NCI-H526 (cell line): ENCODE results near the gene CDH13.

Source experiments
- DNase-seq, 2 experiments: peaks; one replicate each; lab custom pipeline; 2025; lab: John Stamatoyannopoulos, UW

Gene CDH13

GRCh38 chr16:83615141-83615952 lies 988.6 kb downstream of the CDH13 start:
- DNase-seq = no peak

DNA sequence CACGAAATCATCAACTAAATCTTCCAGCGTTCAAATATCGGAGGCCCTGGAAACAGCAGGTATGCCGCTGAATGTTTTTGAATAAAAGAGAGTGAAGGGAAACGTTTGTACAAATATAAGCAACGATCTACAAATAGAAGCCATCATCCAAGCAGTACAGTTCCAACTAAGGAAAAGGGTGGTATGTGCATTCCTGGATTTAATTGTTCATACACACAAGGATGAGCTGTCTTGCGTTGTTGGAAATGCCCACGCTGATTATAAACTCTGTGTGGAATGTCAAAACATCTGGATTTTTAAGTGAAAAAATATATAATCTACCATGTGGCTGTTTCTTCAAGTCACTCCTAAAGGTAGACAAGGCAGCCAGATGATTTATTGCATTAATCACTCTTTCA lies 989.2 kb downstream of the CDH13 start:
- DNase-seq = no peak

DNA sequence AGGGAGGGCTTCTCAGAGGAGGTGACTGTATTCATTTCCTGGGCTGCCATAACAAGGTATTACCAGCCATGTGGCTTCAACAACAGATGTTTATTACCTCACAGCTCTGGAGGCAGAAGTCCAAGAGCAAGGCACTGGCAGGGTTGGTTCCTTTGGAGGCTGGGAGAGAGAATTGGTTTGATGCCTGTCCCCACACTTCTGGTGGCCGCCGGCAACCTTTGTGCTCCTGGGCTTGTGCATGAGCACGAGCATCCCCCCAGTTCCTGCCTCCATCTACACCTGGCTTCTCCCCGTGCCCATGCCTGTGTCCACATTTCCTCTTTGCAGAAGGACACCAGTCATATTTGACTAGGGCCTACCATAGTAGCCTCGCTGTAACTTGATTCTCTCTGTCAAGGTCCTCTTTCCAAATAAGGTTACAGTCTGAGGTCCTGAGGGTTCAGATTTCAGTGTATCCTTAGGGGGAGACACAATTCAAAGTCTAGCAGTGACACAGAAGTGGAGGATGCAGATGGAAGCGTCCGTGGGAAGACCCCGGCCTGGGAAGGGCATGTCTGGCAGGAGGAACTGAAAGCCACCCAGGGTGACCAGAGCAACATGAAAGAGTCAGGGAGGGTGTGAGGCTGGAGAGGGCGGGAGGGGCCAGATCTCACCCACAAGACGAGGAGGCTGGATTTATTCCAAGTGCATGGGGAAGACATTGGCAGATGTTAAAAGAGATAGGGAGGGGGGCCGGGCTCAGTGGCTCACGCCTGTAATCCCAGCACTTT lies 992.8 kb downstream of the CDH13 start:
- no peak for DNase-seq

- DNase-seq = no peak
These were observed 995.2 kb downstream of the CDH13 start for GRCh38 chr16:83622010-83622409.

- no peak for DNase-seq
These were observed 996.4 kb downstream of the CDH13 start for GRCh38 chr16:83623091-83623730.

DNA sequence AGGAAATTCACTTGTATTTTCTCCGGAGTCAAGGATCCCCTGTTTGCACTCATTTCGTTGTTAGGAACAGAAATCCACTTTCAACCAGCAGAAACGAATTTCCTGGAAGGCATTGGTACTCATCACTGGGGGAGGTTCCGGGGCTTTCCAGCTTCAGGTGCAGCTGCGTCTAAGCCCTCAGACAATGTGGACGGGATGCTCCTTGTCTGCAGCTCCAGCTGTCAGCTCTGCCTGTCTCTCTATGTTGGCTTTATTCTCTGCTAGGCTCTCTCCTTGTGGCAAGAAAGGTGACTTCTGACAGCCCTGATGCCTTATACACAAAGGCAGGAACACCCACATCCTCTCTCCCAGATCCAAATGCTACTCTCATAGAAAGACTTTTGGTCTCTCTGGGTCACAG lies 997.1 kb downstream of the CDH13 start:
- DNase-seq = no peak

- peak; percentile 46 to 54 for DNase-seq
These were observed 997.8 kb downstream of the CDH13 start for GRCh38 chr16:83624429-83625120.

DNA sequence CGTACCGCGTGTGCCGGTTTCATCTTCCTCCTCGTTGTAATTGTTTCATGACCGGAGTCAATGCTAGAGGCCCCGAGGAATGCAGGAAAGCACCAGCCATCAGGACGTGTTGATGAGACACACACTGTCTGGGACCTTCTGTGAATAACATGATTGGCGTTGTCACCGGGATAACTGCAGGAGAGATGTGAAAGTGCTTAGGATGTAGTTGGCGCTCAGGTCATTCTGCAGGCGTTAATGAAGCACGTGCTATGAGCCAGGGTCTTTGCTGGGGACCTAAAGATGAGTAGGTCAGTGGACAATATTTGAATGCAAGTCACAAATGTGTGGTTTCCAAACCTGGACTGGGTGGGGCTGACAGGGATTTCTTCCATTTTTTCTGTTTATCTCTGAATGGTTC lies 999.4 kb downstream of the CDH13 start:
- DNase-seq = no peak

DNA sequence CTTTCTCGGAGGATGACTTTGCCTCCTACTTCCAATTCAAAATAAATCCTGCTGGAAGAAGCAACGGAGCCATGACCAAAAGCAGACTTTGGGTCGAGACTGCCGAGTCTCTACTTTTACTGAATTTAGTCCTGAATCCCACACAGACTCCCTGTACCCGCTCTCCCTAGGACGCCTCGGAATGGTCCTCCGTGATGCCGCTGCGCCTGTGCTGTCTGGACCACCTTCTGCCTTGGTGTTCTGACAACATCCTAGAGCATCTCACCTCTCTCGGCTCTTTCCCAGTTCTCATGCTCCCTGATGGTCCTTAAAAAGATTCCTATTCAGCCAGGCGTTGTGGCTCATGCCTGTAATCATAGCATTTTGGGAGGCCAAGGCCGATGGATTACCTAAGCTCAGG lies 999.9 kb downstream of the CDH13 start:
- DNase-seq = no peak

GRCh38 chr16:83627996-83628395 lies 1001.2 kb downstream of the CDH13 start:
- DNase-seq = no peak

DNA sequence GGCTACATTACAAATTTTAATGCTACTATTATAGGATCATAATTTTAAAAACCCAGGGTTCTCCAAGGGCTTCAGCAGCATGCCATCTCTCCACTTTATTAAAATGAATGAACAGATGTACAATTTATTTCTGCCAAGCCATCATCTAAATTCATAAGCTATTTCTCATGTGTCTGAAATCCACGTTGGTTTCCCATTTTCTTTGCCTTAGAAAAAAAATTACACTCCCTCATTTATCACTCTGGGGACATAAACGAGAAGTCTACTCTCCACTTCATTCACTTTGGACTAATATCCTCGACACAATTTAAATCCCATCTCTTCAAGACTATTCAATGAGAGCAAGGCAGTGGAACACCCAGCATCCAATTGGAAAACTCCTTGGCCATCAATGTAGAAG lies 1002.7 kb downstream of the CDH13 start:
- no peak for DNase-seq

DNA sequence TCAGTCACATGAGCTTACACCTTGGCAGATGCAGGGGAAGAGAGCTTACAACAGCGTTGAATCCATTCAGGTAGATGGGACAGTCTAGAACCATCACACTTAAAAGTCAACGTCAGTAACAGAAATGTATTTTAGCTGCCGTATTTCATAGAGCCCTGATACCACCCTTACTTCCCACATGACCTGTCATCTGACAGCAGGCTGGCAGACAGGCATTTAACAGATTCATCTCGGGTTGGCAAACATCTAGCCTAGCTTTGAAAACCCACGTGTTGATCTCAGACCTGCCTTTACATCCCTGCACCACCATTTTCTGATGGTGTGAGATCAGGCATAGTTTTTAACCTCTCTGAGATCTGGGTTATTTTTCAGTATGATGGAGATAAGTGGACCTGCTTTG lies 1003.1 kb downstream of the CDH13 start:
- DNase-seq = no peak

- no peak for DNase-seq
These were observed 1004.2 kb downstream of the CDH13 start for GRCh38 chr16:83630979-83631378.

DNA sequence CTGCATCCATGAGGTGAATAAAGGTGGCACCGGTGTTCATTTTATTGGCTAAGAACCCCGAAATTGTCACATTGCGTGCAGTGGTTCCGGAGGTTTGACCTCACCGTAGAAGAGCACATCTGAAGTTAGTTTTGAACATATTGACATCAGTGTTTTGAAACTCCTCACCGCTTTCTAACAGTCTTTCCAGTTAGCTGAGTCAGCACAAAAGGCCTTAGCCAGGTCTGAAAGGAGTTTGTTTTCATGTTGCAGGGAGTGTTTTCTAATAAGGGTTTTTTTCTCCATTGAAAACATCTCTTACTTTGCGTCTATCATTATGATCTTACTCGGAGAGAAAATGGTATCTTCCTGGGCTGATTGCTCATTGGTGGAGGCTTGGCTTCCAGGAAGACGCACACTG lies 1006.5 kb downstream of the CDH13 start:
- DNase-seq = no peak

DNA sequence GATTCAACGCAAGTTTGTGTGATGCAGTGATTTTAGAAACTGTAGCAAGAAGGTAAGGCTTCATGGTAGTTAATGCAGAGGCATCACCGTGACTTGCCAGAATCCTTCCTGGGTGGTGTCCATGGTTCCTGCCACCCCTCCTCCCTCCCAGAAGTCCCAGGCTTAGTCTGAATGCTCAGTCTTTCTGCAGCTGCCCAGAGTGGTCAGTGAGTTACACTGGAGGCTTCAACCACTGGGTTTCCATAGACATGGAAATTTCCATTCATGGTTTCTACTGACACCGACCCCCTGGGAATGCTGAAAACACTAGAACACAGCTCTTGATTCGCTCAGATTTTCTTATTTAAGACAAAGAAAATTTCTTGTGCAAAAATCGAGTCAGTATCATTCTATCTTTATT lies 1021.6 kb downstream of the CDH13 start:
- DNase-seq = no peak

DNA sequence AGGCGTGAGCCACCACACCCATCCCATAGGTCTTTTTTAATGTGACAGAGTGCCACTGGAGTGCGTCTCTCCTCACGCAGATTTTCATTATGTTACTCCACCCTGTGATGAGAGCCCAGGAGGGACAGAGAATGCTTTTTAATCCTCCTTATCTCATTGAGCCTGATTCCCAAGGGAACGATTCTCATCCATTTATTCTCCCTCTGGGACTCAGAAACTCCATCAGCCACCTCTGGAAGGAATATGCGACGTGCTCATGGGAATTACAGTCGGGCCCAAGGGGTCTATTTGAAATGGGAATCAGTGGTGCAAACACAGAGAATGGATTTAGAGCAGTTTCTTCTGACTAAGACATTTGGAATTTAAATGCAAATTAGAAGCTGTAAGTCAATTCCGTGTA lies 1025.1 kb downstream of the CDH13 start:
- peak; percentile 89 to 92 for DNase-seq

DNA sequence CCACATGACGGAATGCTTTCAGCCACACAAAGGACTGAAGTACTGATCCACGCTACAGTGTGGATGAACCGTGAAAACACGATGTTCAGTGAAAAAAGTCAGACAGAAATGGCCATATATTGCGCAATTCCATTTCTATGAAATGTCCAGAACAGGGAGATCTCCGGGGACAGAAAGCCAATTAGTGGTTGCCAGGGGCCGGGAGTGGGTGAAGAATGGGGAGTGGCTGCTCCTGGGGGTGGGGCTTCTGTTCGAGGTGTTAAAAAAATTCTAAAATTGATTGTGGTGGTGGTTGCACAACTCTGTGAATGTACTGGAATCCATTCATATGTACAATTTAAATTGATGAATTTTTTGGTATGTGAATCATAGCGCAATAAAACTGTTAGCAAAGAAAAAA lies 1026.2 kb downstream of the CDH13 start:
- no peak for DNase-seq

- no peak for DNase-seq
These were observed 1027.0 kb downstream of the CDH13 start for GRCh38 chr16:83653785-83654184.

GRCh38 chr16:83660282-83660681 lies 1033.5 kb downstream of the CDH13 start:
- DNase-seq = no peak

GRCh38 chr16:83661656-83662055 lies 1034.9 kb downstream of the CDH13 start:
- peak; percentile 2 to 36 for DNase-seq

GRCh38 chr16:83666449-83666848 lies 1039.7 kb downstream of the CDH13 start:
- DNase-seq = peak in 1 of 2 experiments; percentile 8

DNA sequence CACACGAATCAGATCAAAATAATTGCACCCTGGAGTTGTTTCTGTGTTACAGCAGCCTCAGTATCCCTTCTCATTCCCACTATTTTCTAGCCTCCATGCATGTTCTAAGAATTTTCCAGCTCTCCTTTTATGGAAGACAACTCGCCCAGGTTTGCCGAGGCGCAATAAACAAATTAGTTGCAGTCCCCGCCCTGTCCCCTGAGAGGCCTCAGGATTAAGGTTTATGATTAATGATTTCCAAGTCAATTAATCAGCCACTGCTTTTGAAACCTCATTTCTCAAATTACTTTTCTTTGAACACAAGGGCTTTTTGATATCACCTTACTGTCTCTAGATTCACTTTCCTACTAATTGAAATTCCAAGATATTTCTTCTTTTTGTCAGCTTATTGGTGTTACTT lies 1042.7 kb downstream of the CDH13 start:
- DNase-seq = peak in 1 of 2 experiments; percentile 68
